ENCODE measurements around the gene PSMC3. TPM values are rescaled to one million over a fixed set of nuclear protein-coding genes. Genes with fewer than 3 reads are reported as not detected.

PSMC3 gene
- total and polyA plus RNA-seq, 2 of the 13 experiments (the other 11 are each of a cell fraction or from before 2014, with no cell fraction given), result 75.8 to 214 TPM

GRCh38 chr11:47437746-47438418 lies 11.6 kb upstream of the PSMC3 start (continued):
- TF ChIP-seq ZNF33A (CRISPR knock-in tag; IDR thresholded peaks at IDR 0.05; ENCODE audit: borderline replicate concordance), result no peak
- no peak for TF ChIP-seq ATM (IDR thresholded peaks at IDR 0.05; ENCODE audit: borderline replicate concordance)
- TF ChIP-seq YEATS4 (CRISPR knock-in tag; IDR thresholded peaks at IDR 0.05; ENCODE audit: borderline replicate concordance), result peak; percentile 66; the same call in 1 of the 2 replicates
- TF ChIP-seq ZNF720 (CRISPR knock-in tag; IDR thresholded peaks at IDR 0.05), result no peak
- TF ChIP-seq KLF9 (CRISPR knock-in tag; IDR thresholded peaks at IDR 0.05; ENCODE audit: low read depth), result no peak
- no peak for TF ChIP-seq SP5 (CRISPR knock-in tag; IDR thresholded peaks at IDR 0.05; ENCODE audit: borderline replicate concordance, low read depth)
- TF ChIP-seq HNF4A (CRISPR knock-in tag; IDR thresholded peaks at IDR 0.05), result peak; percentile 84
- no peak for TF ChIP-seq ELF4 (CRISPR knock-in tag; IDR thresholded peaks at IDR 0.05; ENCODE audit: borderline replicate concordance)
- TF ChIP-seq ZNF780A (CRISPR knock-in tag; IDR thresholded peaks at IDR 0.05), result no peak
- no peak; the same call in 1 of the 2 replicates for TF ChIP-seq ETV6 (CRISPR knock-in tag; conservative IDR thresholded peaks at IDR 0.05)
- TF ChIP-seq HBP1 (CRISPR knock-in tag; IDR thresholded peaks at IDR 0.05; ENCODE audit: low read depth), result no peak
- TF ChIP-seq ZUFSP (CRISPR knock-in tag; IDR thresholded peaks at IDR 0.05; ENCODE audit: borderline replicate concordance), result no peak
- no peak; the same call in 1 of the 2 replicates for TF ChIP-seq TRAFD1 (CRISPR knock-in tag; IDR thresholded peaks at IDR 0.05; ENCODE audit: borderline replicate concordance)
- TF ChIP-seq BCL3 (CRISPR knock-in tag; IDR thresholded peaks at IDR 0.05), result no peak
- peak; percentile 79; the same call in 1 of the 2 replicates for TF ChIP-seq HNRNPL (IDR thresholded peaks at IDR 0.05; ENCODE audit: low read depth, low read length)
- no peak for TF ChIP-seq ZNF549 (CRISPR knock-in tag; IDR thresholded peaks at IDR 0.05)
- no peak for TF ChIP-seq NR2C2 (CRISPR knock-in tag; IDR thresholded peaks at IDR 0.05; ENCODE audit: borderline replicate concordance)
- no peak; the same call in 1 of the 2 replicates for TF ChIP-seq ZNF329 (CRISPR knock-in tag; IDR thresholded peaks at IDR 0.05; ENCODE audit: low read depth)
- TF ChIP-seq SALL1 (CRISPR knock-in tag; IDR thresholded peaks at IDR 0.05), result peak; percentile 83
- no peak for TF ChIP-seq DMTF1 (CRISPR knock-in tag; IDR thresholded peaks at IDR 0.05)
- TF ChIP-seq ZNF326 (CRISPR knock-in tag; IDR thresholded peaks at IDR 0.05; ENCODE audit: borderline replicate concordance), result no peak
